Activated T-helper 2 cell treated with anti-CD3 and anti-CD28 coated beads, Interferon-gamma antibody, Interleukin-2, Interleukin-4, amounts not matched to agents 10 μg/mL and 5 μg/mL and 100 μg/mL, durations not matched to agents 14 hours and 24 hours and 36 hours (primary cell): Measurements from ENCODE around the gene CHRNG. TPM values are rescaled to one million over a fixed set of nuclear protein-coding genes. Genes with fewer than 3 reads are reported as not detected.

Source experiments
- DNase-seq: peaks from one replicate; pipeline ENCODE4 v3.0.0; 2021; ENCODE audit warnings: low spot score
- H3K27ac Mint-ChIP-seq: one replicate; pipeline ENCODE4 v1.8.0; 2021; ENCODE audit warnings: mixed read lengths
- H3K27me3 Mint-ChIP-seq: one replicate; pipeline ENCODE4 v1.8.0; 2021; ENCODE audit warnings: low read depth, mixed read lengths
- H3K36me3 Mint-ChIP-seq: one replicate; pipeline ENCODE4 v1.8.0; 2021; ENCODE audit warnings: low read depth, mixed read lengths
- H3K4me1 Mint-ChIP-seq: one replicate; pipeline ENCODE4 v1.8.0; 2021; ENCODE audit warnings: low read depth, mixed read lengths
- H3K4me3 Mint-ChIP-seq: one replicate; pipeline ENCODE4 v1.8.0; 2021; ENCODE audit warnings: low read depth, mild to moderate bottlenecking, moderate library complexity, mixed read lengths
- H3K9me3 Mint-ChIP-seq: one replicate; pipeline ENCODE4 v1.8.0; 2021; ENCODE audit warnings: mixed read lengths
- intact Hi-C: fragments of 100-400 bp; cut with micrococcal nuclease; formaldehyde crosslinking; loops from one replicate; pipeline ENCODE4 v1.15.1; 2023
- total RNA-seq: library from RNA; stranded (reverse); gene quantifications from 2 replicates; pipeline ENCODE4 v1.2.3, GENCODE V29; 2022

CHRNG gene
- not detected in 2 replicates for total RNA-seq

GRCh38 chr2:232539298-232540231, at the start of gene CHRNG:
TSS of gene CHRNG (plus strand) at chr2:232539692. CDS start at chr2:232539748, 56 bp downstream.
- intact Hi-C loops, result no loop called here
- H3K27me3 Mint-ChIP-seq, result peaks cover 7% of the 10 kb centered on the region
- DNase-seq, result no peak
- H3K4me3 Mint-ChIP-seq, result no peak within 1 kb of the TSS
- H3K4me1 Mint-ChIP-seq, result no peaks in the 10 kb centered on the region
- no peaks in the 10 kb centered on the region for H3K36me3 Mint-ChIP-seq
- H3K27ac Mint-ChIP-seq, result no peak within 1 kb of the TSS
- H3K9me3 Mint-ChIP-seq, result no peaks in the 10 kb centered on the region

DNA sequence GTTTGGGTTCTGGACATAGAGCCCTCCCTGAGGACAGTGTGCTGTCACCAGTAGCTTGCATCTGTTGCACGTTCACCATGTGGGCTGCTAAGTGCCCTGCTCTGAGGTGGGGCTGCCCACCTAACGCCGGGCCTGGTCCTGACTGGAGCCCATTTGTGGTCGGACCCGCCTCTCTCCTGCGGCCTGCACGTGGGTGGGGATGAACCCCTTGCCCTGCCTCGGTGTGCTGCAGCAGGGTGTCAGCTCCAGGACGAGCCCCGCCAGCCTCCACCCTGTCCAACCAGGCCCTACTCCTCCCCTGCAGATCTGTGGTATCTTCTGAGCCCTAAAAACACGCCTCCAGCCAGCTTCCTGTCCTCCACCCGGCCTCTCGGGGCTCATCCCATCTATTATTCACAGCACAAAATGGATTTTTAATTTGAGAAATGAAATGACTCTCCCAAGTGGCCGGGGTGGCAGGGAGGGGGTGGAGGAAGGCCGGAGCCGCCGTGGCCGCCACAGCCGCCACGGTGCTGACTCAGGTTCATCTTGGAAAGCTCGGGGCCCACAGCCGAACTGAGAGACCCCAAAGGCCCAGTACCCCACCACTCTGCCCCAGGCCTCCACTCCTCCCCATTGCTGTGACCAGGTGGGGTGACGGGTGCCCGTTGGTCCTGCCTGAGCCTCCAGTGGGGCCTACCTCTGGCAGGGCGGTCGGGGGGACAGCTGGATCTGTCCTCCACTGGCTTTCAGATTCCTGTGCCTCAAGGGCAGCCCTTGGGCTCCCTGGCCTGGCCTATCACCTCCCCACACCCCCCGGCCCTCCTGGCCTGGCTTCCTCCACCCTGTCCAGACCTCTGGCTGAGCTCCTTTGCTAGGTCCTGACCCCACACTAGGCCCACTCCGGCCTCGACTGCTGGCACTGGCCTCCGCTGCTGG, 49.0 kb upstream of the CHRNG start:
- DNase-seq, result no peak
- no peaks in the 10 kb centered on the region for H3K9me3 Mint-ChIP-seq
- peaks cover 23% of the 10 kb centered on the region for H3K27me3 Mint-ChIP-seq
- H3K4me3 Mint-ChIP-seq, result no peak overlapping the region
- no peaks in the 10 kb centered on the region for H3K4me1 Mint-ChIP-seq
- intact Hi-C loops, result no loop called here
- H3K27ac Mint-ChIP-seq, result no peak overlapping the region
- H3K36me3 Mint-ChIP-seq, result no peaks in the 10 kb centered on the region

DNA sequence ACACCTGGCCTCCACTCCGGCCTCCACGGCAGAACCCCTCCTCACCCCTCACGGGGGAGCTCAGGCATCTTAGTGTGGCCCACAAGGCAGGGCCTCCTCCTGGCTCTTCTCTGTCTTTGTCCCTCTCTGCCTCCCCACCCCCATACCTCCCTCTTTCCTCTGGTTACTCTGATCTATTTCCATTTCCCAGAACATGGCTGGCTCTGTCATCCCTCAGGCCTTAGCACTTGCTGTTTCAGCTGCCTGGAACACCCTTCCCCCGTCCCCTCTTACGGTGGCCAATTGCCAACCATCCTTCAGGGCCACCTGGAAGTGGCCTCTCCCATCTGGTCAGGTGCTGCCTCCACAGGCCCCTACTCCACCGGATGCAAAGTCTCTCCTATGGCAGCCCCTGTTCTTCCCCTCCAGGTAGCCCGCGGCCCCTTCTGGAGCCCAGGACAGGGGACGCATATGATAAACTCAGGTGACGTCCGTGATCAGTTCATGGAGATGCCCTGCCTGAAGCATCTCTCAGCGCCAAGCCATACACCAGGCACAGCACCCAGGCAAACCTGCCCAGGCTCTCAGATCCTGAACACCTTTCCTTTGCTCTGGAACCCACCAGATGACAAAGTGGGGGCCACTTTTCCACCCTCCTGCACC, 48.2 kb upstream of the CHRNG start:
- DNase-seq, result no peak
- intact Hi-C loops, result no loop called here
- Mint-ChIP-seq H3K4me1 (no peaks in the 10 kb centered on the region), H3K27ac (no peak overlapping the region), H3K9me3 (no peaks in the 10 kb centered on the region), H3K4me3 (no peak overlapping the region), H3K27me3 (peaks cover 21% of the 10 kb centered on the region), H3K36me3 (no peaks in the 10 kb centered on the region)

- no peaks in the 10 kb centered on the region for H3K4me1 Mint-ChIP-seq
- no peaks in the 10 kb centered on the region for H3K9me3 Mint-ChIP-seq
- H3K27ac Mint-ChIP-seq, result no peak overlapping the region
- H3K27me3 Mint-ChIP-seq, result peaks cover 21% of the 10 kb centered on the region
- intact Hi-C loops, result no loop called here
- no peak for DNase-seq
- no peaks in the 10 kb centered on the region for H3K36me3 Mint-ChIP-seq
- H3K4me3 Mint-ChIP-seq, result no peak overlapping the region
Measured at GRCh38 chr2:232492236-232492848, 47.1 kb upstream of the CHRNG start.

GRCh38 chr2:232492963-232493700, 46.4 kb upstream of the CHRNG start:
- intact Hi-C loops, result no loop called here
- Mint-ChIP-seq H3K4me1 (no peaks in the 10 kb centered on the region), H3K36me3 (no peaks in the 10 kb centered on the region), H3K27me3 (peaks cover 19% of the 10 kb centered on the region), H3K9me3 (no peaks in the 10 kb centered on the region), H3K4me3 (no peak overlapping the region), H3K27ac (no peak overlapping the region)
- DNase-seq, result no peak

GRCh38 chr2:232493701-232494474, 45.6 kb upstream of the CHRNG start:
- no peaks in the 10 kb centered on the region for H3K36me3 Mint-ChIP-seq
- no peak overlapping the region for H3K27ac Mint-ChIP-seq
- H3K4me1 Mint-ChIP-seq, result no peaks in the 10 kb centered on the region
- H3K4me3 Mint-ChIP-seq, result no peak overlapping the region
- no peak for DNase-seq
- intact Hi-C loops, result no loop called here
- H3K27me3 Mint-ChIP-seq, result peaks cover 12% of the 10 kb centered on the region
- H3K9me3 Mint-ChIP-seq, result no peaks in the 10 kb centered on the region

GRCh38 chr2:232494542-232494941, 45.0 kb upstream of the CHRNG start:
- no peak overlapping the region for H3K27ac Mint-ChIP-seq
- H3K27me3 Mint-ChIP-seq, result peaks cover 7% of the 10 kb centered on the region
- no peaks in the 10 kb centered on the region for H3K4me1 Mint-ChIP-seq
- intact Hi-C loops, result no loop called here
- no peak overlapping the region for H3K4me3 Mint-ChIP-seq
- DNase-seq, result no peak
- no peaks in the 10 kb centered on the region for H3K36me3 Mint-ChIP-seq
- H3K9me3 Mint-ChIP-seq, result no peaks in the 10 kb centered on the region

- Mint-ChIP-seq H3K27me3 (peaks cover 5% of the 10 kb centered on the region), H3K4me3 (no peak overlapping the region), H3K36me3 (no peaks in the 10 kb centered on the region), H3K9me3 (no peaks in the 10 kb centered on the region), H3K4me1 (no peaks in the 10 kb centered on the region), H3K27ac (no peak overlapping the region)
- DNase-seq, result no peak
- intact Hi-C loops, result no loop called here
Measured at GRCh38 chr2:232495292-232495691, 44.2 kb upstream of the CHRNG start.

GRCh38 chr2:232496501-232497270, 42.8 kb upstream of the CHRNG start:
- no peaks in the 10 kb centered on the region for H3K9me3 Mint-ChIP-seq
- H3K27me3 Mint-ChIP-seq, result peaks cover 5% of the 10 kb centered on the region
- no peaks in the 10 kb centered on the region for H3K4me1 Mint-ChIP-seq
- H3K27ac Mint-ChIP-seq, result no peak overlapping the region
- no peak overlapping the region for H3K4me3 Mint-ChIP-seq
- H3K36me3 Mint-ChIP-seq, result no peaks in the 10 kb centered on the region
- intact Hi-C loops, result no loop called here
- no peak for DNase-seq

GRCh38 chr2:232497348-232497747, 42.1 kb upstream of the CHRNG start:
- intact Hi-C loops, result no loop called here
- H3K27ac Mint-ChIP-seq, result no peak overlapping the region
- DNase-seq, result no peak
- peaks cover 5% of the 10 kb centered on the region for H3K27me3 Mint-ChIP-seq
- no peaks in the 10 kb centered on the region for H3K9me3 Mint-ChIP-seq
- H3K4me3 Mint-ChIP-seq, result no peak overlapping the region
- peaks cover 1% of the 10 kb centered on the region for H3K4me1 Mint-ChIP-seq
- H3K36me3 Mint-ChIP-seq, result no peaks in the 10 kb centered on the region

GRCh38 chr2:232498452-232498851, 41.0 kb upstream of the CHRNG start:
- no peak overlapping the region for H3K27ac Mint-ChIP-seq
- DNase-seq, result no peak
- no peaks in the 10 kb centered on the region for H3K36me3 Mint-ChIP-seq
- intact Hi-C loops, result no loop called here
- H3K4me1 Mint-ChIP-seq, result peaks cover 4% of the 10 kb centered on the region
- no peak overlapping the region for H3K4me3 Mint-ChIP-seq
- peaks cover 8% of the 10 kb centered on the region for H3K27me3 Mint-ChIP-seq
- no peaks in the 10 kb centered on the region for H3K9me3 Mint-ChIP-seq
